ENCODE measurements around the gene B4GALT1.

DNA sequence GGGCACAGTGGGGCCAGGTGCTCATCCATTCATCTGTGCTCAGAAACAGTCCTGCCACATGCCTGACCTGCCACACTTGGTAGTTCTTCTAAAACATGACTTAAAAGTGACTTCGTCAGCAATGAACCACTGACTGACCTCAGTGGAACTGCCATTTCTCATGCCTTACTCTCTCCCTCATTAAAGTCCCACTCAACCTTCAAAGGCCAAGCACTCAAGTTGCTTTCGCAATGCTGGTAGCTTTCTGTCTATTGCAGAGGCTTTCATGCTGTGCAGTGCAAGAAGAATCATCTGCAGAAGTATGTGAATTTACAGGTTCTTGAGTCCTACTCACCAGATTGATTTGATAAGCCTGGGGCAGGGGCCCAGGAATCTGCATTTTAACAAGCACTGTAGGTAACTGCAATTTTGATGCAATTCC, 23.9 kb downstream of the B4GALT1 start:
- TF ChIP-seq, protein P1, sequence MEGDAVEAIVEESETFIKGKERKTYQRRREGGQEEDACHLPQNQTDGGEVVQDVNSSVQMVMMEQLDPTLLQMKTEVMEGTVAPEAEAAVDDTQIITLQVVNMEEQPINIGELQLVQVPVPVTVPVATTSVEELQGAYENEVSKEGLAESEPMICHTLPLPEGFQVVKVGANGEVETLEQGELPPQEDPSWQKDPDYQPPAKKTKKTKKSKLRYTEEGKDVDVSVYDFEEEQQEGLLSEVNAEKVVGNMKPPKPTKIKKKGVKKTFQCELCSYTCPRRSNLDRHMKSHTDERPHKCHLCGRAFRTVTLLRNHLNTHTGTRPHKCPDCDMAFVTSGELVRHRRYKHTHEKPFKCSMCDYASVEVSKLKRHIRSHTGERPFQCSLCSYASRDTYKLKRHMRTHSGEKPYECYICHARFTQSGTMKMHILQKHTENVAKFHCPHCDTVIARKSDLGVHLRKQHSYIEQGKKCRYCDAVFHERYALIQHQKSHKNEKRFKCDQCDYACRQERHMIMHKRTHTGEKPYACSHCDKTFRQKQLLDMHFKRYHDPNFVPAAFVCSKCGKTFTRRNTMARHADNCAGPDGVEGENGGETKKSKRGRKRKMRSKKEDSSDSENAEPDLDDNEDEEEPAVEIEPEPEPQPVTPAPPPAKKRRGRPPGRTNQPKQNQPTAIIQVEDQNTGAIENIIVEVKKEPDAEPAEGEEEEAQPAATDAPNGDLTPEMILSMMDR (IDR thresholded peaks at IDR 0.05): no peak
- TF ChIP-seq EP300 (IDR thresholded peaks at IDR 0.05): no peak
- no peak for TF ChIP-seq POLR2A (IDR thresholded peaks at IDR 0.05)
